Measurements from ENCODE around the gene TRIM9. TPM values are rescaled to one million over a fixed set of nuclear protein-coding genes. Genes with fewer than 3 reads are reported as not detected.

TRIM9 gene
- total RNA-seq, 4 donors from 2014 or later: 0.26 to 3.0 (median 0.87) TPM

- Histone ChIP-seq H3K27me3 (no peaks in the 10 kb centered on the region), H3K4me1 (peaks cover 7 to 12% of the 10 kb centered on the region in 2 donors), H3K36me3 (no peaks in the 10 kb centered on the region), H3K27ac (no peak overlapping the region), H3K9me3 (no peaks in the 10 kb centered on the region), H3K4me3 (no peak overlapping the region)
- TF ChIP-seq CTCF (IDR thresholded peaks at IDR 0.05 in 4 of 5, conservative IDR thresholded peaks at IDR 0.05 in 1 of 5) (no peak), POLR2A (IDR thresholded peaks at IDR 0.05) (no peak)
- no peak for ATAC-seq
- intact Hi-C loops (cut with DNase I; ENCODE audit: low total_unique reads): no loop called here
- DNase-seq: no peak
- in situ Hi-C loops (cut with MboI; ENCODE audit: low sequenced_read_pairs in 4 of 4): no loop called here
Observed at GRCh38 chr14:50932156-50932555, 162.7 kb downstream of the TRIM9 start.

DNA sequence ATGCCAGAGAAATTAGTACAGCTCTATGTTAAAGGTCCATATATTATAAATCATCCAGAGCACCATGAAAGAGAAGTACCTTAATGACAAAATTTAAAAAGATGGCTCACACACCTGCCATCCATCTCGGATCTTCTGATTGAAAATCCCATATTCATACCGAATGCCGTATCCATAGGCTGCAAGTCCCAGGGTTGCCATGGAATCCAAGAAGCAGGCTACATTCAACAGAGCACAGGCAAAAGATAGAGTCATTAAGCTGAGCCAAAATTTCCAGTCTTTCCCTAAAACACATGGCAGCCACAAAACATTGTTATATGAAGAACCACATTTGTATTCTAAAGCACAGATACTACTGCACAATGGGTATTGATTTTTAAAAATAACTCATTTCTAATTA, 163.3 kb downstream of the TRIM9 start:
- in situ Hi-C loops (cut with MboI; ENCODE audit: low sequenced_read_pairs in 4 of 4) (no loop called here), intact Hi-C loops (cut with DNase I; ENCODE audit: low total_unique reads) (no loop called here)
- Histone ChIP-seq H3K9me3 (no peaks in the 10 kb centered on the region), H3K27me3 (no peaks in the 10 kb centered on the region), H3K36me3 (no peaks in the 10 kb centered on the region), H3K27ac (no peak overlapping the region), H3K4me1 (peaks cover 7 to 16% of the 10 kb centered on the region in 2 donors), H3K4me3 (no peak overlapping the region)
- DNase-seq: no peak
- TF ChIP-seq POLR2A (IDR thresholded peaks at IDR 0.05) (no peak), CTCF (IDR thresholded peaks at IDR 0.05 in 4 of 5, conservative IDR thresholded peaks at IDR 0.05 in 1 of 5) (no peak)
- ATAC-seq: no peak

GRCh38 chr14:50929506-50929905, 165.4 kb downstream of the TRIM9 start:
- H3K4me3 ChIP-seq: no peak overlapping the region
- intact Hi-C loops (cut with DNase I; ENCODE audit: low total_unique reads) (no loop called here), in situ Hi-C loops (cut with MboI; ENCODE audit: low sequenced_read_pairs in 4 of 4) (no loop called here)
- ATAC-seq: peak; percentile 58 to 79
- no peak for DNase-seq
- no peak overlapping the region for H3K27ac ChIP-seq
- peaks cover 7 to 16% of the 10 kb centered on the region in 2 donors for H3K4me1 ChIP-seq
- H3K9me3 ChIP-seq: no peaks in the 10 kb centered on the region
- H3K36me3 ChIP-seq: no peaks in the 10 kb centered on the region
- no peak for TF ChIP-seq CTCF (IDR thresholded peaks at IDR 0.05 in 4 of 5, conservative IDR thresholded peaks at IDR 0.05 in 1 of 5)
- TF ChIP-seq POLR2A (IDR thresholded peaks at IDR 0.05): no peak
- H3K27me3 ChIP-seq: no peaks in the 10 kb centered on the region

DNA sequence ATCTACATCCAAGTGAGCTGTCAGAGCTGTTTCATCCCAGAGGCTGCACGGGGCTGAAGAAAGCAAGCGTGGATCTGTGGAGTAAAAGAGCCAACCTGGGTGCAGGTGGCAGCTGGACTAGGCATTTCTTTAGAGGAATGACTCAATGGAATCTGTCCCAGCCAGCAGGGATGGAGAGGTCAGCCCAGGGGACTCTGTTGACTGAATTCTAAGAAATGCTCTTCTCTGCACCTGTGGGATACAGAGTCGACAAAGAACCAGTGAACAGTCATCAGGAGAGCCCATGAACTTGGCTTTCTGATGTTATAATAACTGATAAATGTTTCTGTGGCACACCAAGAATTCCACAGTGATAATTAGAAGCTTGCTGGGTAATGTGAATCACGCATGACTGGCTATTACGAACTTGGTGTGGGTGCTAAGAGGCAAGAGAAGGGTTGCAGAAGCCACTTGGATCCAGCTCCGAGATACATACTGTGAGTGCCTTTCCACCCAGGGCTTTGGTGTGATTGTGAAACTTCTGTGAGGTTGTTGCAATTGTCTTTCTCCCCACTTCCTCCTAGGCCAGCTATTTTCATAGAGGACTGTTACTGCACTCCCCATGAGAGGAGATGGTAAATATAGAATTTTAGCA, 166.8 kb downstream of the TRIM9 start:
- peak overlapping the region in 1 of 4 donors; percentile 57 for H3K27ac ChIP-seq
- no peak overlapping the region for H3K4me3 ChIP-seq
- H3K4me1 ChIP-seq: peaks cover 7 to 16% of the 10 kb centered on the region in 2 donors
- in situ Hi-C loops (cut with MboI; ENCODE audit: low sequenced_read_pairs in 4 of 4) (no loop called here), intact Hi-C loops (cut with DNase I; ENCODE audit: low total_unique reads) (no loop called here)
- TF ChIP-seq CTCF (IDR thresholded peaks at IDR 0.05 in 4 of 5, conservative IDR thresholded peaks at IDR 0.05 in 1 of 5): no peak
- H3K36me3 ChIP-seq: no peaks in the 10 kb centered on the region
- DNase-seq (peak in 1 of 2 donors; percentile 27), ATAC-seq (peak in 1 of 2 donors; percentile 54)
- H3K27me3 ChIP-seq: no peaks in the 10 kb centered on the region
- H3K9me3 ChIP-seq: no peaks in the 10 kb centered on the region

All from gastrocnemius medialis (tissue), 4 donors.